Liver (tissue), 9 donors: ENCODE results near the gene PRKN. TPM values are rescaled to one million over a fixed set of nuclear protein-coding genes. Genes with fewer than 3 reads are reported as not detected.

Experiments
- DNase-seq: peaks from one replicate; pipeline ENCODE4 v3.0.0-alpha.2; 2017; ENCODE audit warnings: low spot score
- H3K27ac ChIP-seq, 2 donors: one replicate each; pipeline ENCODE4 v1.7.0; 2013; ENCODE audit warnings: inconsistent platforms in 2 of 2, low read length in 2 of 2, control low read depth in 1 of 2, low read depth in 1 of 2, mild to moderate bottlenecking in 1 of 2
- H3K27me3 ChIP-seq, 4 donors: one replicate each; pipeline versions ENCODE4 v1.6.1 to v1.7.0; 2013; ENCODE audit warnings: low read length in 3 of 4, inconsistent platforms in 1 of 4, mild to moderate bottlenecking in 1 of 4, moderate library complexity in 1 of 4; ENCODE audit not compliant: control insufficient read depth in 4 of 4, insufficient read depth in 4 of 4
- H3K36me3 ChIP-seq, 4 donors: one replicate each; pipeline versions ENCODE4 v1.6.1 to v1.7.0; 2013; ENCODE audit warnings: low read length in 3 of 4, mild to moderate bottlenecking in 3 of 4, low read depth in 1 of 4, moderate library complexity in 1 of 4; ENCODE audit not compliant: control insufficient read depth in 4 of 4, insufficient read depth in 3 of 4
- H3K4me1 ChIP-seq, 4 donors: one replicate each; pipeline versions ENCODE4 v1.6.1 to v1.7.0; 2013; ENCODE audit warnings: low read length in 3 of 4, mild to moderate bottlenecking in 3 of 4, moderate library complexity in 1 of 4; ENCODE audit not compliant: control insufficient read depth in 4 of 4, insufficient read depth in 4 of 4
- H3K4me3 ChIP-seq, 3 donors: one replicate each; pipeline versions ENCODE4 v1.6.1 to v1.7.0; 2013; ENCODE audit warnings: low read length in 3 of 3, control low read depth in 1 of 3, low read depth in 1 of 3, mild to moderate bottlenecking in 1 of 3
- H3K9ac ChIP-seq, 2 donors: one replicate each; pipeline ENCODE4 v1.7.0; 2013; ENCODE audit warnings: low read length in 2 of 2, mild to moderate bottlenecking in 2 of 2, moderate library complexity in 2 of 2, control low read depth in 1 of 2, low read depth in 1 of 2
- H3K9me3 ChIP-seq, 4 donors: one replicate each; pipeline versions ENCODE4 v1.6.1 to v1.7.0; 2013; ENCODE audit warnings: low read length in 3 of 4; ENCODE audit not compliant: control insufficient read depth in 4 of 4
- EGR1 ChIP-seq, 2 donors: IDR thresholded peaks; 2 replicates each; pipeline ENCODE4 v1.6.1; 2016 to 2018; ENCODE audit warnings: antibody characterized with exemption in 2 of 2, low read depth in 2 of 2
- FOXA1 ChIP-seq: IDR thresholded peaks from 2 replicates; pipeline ENCODE4 v1.6.1; 2016; ENCODE audit warnings: antibody characterized with exemption
- FOXA2 ChIP-seq: IDR thresholded peaks from 2 replicates; pipeline ENCODE4 v1.6.1; 2016; ENCODE audit warnings: antibody characterized with exemption
- GABPA ChIP-seq, 2 donors: IDR thresholded peaks in 1 of 2; conservative IDR thresholded peaks in 1 of 2; 2 replicates each; pipeline ENCODE4 v1.6.1; 2016; ENCODE audit warnings: antibody characterized with exemption in 2 of 2, mild to moderate bottlenecking in 1 of 2, moderate library complexity in 1 of 2
- HNF4A ChIP-seq, 2 donors: conservative IDR thresholded peaks; 2 replicates each; pipeline ENCODE4 v1.6.1; 2016; ENCODE audit warnings: antibody characterized with exemption in 2 of 2, mild to moderate bottlenecking in 2 of 2
- HNF4G ChIP-seq: IDR thresholded peaks from 2 replicates; pipeline ENCODE4 v1.6.1; 2016; ENCODE audit warnings: antibody characterized with exemption
- JUND ChIP-seq, 2 donors: IDR thresholded peaks; 2 replicates each; pipeline ENCODE4 v1.6.1; 2016; ENCODE audit warnings: antibody characterized with exemption in 2 of 2
- NR2F2 ChIP-seq: IDR thresholded peaks from 2 replicates; pipeline ENCODE4 v1.6.1; 2016; ENCODE audit warnings: antibody characterized with exemption
- RAD21 ChIP-seq, 2 donors: IDR thresholded peaks; 2 replicates each; pipeline ENCODE4 v1.6.1; 2016; ENCODE audit warnings: antibody characterized with exemption in 2 of 2, mild to moderate bottlenecking in 2 of 2
- RXRA ChIP-seq, 2 donors: IDR thresholded peaks; 2 replicates each; pipeline ENCODE4 v1.6.1; 2017 to 2018; ENCODE audit warnings: antibody characterized with exemption in 2 of 2, mild to moderate bottlenecking in 1 of 2
- SP1 ChIP-seq: IDR thresholded peaks from 2 replicates; pipeline ENCODE4 v1.6.1; 2018; ENCODE audit warnings: antibody characterized with exemption, mild to moderate bottlenecking
- TAF1 ChIP-seq: conservative IDR thresholded peaks from 2 replicates; pipeline ENCODE4 v1.6.1; 2016; ENCODE audit warnings: antibody characterized with exemption, mild to moderate bottlenecking
- YY1 ChIP-seq: IDR thresholded peaks from 2 replicates; pipeline ENCODE4 v1.6.1; 2016; ENCODE audit warnings: antibody characterized with exemption, mild to moderate bottlenecking
- WGBS: extraction: QIAGEN DNeasy Blood & Tissue Kit; methylation state at CpG from one replicate; pipeline ENCODE4 v1.1.7; 2013; 5-methylcytosine and 5-hydroxymethylcytosine counted together
- polyA plus RNA-seq, 2 donors: library from polyadenylated mRNA; stranded (reverse) in 1 of 2; unstranded in 1 of 2; fragments of 200-250 nt in 1 of 2; fragments of >200 nt in 1 of 2; fragmentation: Nextera tagmentation in 1 of 2; extraction: Ambion mirVana in 1 of 2; gene quantifications; one replicate each; pipeline versions ENCODE4 v1.2.1 to v1.2.3, GENCODE V29; 2013 to 2015
- total RNA-seq, 2 donors: library from RNA; depleted of rRNA; stranded (reverse); fragments of >200 nt; gene quantifications; one replicate each; pipeline ENCODE4 v1.2.3, GENCODE V29; 2014
- TF ChIP-seq, protein P1 (sequence below): fragments of 150-350 bp; IDR thresholded peaks from 2 replicates; pipeline ENCODE4 v1.5.1; 2017; ENCODE audit warnings: improper control_type of control experiment, low read depth, low read length; ENCODE audit not compliant: missing input control
- TF ChIP-seq, protein P2 (sequence below): IDR thresholded peaks from 2 replicates; pipeline ENCODE4 v1.6.1; 2016; ENCODE audit warnings: antibody characterized with exemption
- TF ChIP-seq, protein P3 (sequence below): IDR thresholded peaks from 2 replicates; pipeline ENCODE4 v1.6.1; 2016; ENCODE audit warnings: antibody characterized with exemption, mild to moderate bottlenecking
- TF ChIP-seq, protein P4 (sequence below): IDR thresholded peaks from 2 replicates; pipeline ENCODE4 v1.6.1; 2016; ENCODE audit warnings: antibody characterized with exemption
- TF ChIP-seq, protein P5 (sequence below): IDR thresholded peaks from 2 replicates; pipeline ENCODE4 v1.6.1; 2016; ENCODE audit warnings: antibody characterized with exemption
- donor health status: healthy.
- donor health status: healthy.
- donor health status: healthy.
- donor health status: healthy.
- donor health status: healthy.

PRKN gene
- total and polyA plus RNA-seq, 4 donors, result 0.47 to 4.1 (median 3.2) TPM

DNA sequence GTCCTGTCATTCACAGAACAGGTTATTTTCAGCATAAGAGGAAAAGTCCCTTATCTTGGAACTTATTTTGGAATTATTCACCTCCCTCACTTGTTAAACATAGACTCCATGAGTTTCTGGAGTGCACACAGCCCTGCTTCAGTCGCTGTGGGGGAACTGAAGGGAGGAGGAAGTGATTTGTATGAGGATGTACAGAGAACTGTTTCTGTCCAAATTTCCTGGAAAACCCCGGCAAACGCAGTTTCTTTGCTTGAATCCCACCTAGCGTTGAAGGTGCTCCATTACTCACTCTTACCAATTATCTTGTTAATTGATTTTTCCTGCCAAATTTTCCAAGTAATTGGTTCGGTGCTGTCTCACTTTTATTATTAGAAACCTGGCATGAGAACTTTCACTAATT is 1375.7 kb downstream of the PRKN start:
- Histone ChIP-seq H3K27me3 (no peaks in the 10 kb centered on the region), H3K9me3 (no peaks in the 10 kb centered on the region), H3K4me1 (no peaks in the 10 kb centered on the region), H3K9ac (no peak overlapping the region), H3K4me3 (no peak overlapping the region), H3K36me3 (no peaks in the 10 kb centered on the region), H3K27ac (no peak overlapping the region)
- no peak for DNase-seq
- TF ChIP-seq TAF1 (no peak), SP1 (no peak), HNF4G (no peak), EGR1 (IDR thresholded peaks at IDR 0.05; ENCODE audit: low read depth in 2 of 2) (no peak), FOXA2 (no peak), GABPA (IDR thresholded peaks at IDR 0.05 in 1 of 2, conservative IDR thresholded peaks at IDR 0.05 in 1 of 2) (no peak), JUND (IDR thresholded peaks at IDR 0.05) (no peak), RXRA (IDR thresholded peaks at IDR 0.05) (no peak), NR2F2 (no peak), FOXA1 (no peak), HNF4A (conservative IDR thresholded peaks at IDR 0.05) (no peak), YY1 (no peak), RAD21 (IDR thresholded peaks at IDR 0.05) (no peak)
- TF ChIP-seq, protein P1, sequence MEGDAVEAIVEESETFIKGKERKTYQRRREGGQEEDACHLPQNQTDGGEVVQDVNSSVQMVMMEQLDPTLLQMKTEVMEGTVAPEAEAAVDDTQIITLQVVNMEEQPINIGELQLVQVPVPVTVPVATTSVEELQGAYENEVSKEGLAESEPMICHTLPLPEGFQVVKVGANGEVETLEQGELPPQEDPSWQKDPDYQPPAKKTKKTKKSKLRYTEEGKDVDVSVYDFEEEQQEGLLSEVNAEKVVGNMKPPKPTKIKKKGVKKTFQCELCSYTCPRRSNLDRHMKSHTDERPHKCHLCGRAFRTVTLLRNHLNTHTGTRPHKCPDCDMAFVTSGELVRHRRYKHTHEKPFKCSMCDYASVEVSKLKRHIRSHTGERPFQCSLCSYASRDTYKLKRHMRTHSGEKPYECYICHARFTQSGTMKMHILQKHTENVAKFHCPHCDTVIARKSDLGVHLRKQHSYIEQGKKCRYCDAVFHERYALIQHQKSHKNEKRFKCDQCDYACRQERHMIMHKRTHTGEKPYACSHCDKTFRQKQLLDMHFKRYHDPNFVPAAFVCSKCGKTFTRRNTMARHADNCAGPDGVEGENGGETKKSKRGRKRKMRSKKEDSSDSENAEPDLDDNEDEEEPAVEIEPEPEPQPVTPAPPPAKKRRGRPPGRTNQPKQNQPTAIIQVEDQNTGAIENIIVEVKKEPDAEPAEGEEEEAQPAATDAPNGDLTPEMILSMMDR, result no peak
- TF ChIP-seq, protein P2, sequence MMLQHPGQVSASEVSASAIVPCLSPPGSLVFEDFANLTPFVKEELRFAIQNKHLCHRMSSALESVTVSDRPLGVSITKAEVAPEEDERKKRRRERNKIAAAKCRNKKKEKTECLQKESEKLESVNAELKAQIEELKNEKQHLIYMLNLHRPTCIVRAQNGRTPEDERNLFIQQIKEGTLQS, result no peak
- TF ChIP-seq, protein P3, sequence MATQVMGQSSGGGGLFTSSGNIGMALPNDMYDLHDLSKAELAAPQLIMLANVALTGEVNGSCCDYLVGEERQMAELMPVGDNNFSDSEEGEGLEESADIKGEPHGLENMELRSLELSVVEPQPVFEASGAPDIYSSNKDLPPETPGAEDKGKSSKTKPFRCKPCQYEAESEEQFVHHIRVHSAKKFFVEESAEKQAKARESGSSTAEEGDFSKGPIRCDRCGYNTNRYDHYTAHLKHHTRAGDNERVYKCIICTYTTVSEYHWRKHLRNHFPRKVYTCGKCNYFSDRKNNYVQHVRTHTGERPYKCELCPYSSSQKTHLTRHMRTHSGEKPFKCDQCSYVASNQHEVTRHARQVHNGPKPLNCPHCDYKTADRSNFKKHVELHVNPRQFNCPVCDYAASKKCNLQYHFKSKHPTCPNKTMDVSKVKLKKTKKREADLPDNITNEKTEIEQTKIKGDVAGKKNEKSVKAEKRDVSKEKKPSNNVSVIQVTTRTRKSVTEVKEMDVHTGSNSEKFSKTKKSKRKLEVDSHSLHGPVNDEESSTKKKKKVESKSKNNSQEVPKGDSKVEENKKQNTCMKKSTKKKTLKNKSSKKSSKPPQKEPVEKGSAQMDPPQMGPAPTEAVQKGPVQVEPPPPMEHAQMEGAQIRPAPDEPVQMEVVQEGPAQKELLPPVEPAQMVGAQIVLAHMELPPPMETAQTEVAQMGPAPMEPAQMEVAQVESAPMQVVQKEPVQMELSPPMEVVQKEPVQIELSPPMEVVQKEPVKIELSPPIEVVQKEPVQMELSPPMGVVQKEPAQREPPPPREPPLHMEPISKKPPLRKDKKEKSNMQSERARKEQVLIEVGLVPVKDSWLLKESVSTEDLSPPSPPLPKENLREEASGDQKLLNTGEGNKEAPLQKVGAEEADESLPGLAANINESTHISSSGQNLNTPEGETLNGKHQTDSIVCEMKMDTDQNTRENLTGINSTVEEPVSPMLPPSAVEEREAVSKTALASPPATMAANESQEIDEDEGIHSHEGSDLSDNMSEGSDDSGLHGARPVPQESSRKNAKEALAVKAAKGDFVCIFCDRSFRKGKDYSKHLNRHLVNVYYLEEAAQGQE, result no peak
- TF ChIP-seq, protein P4, sequence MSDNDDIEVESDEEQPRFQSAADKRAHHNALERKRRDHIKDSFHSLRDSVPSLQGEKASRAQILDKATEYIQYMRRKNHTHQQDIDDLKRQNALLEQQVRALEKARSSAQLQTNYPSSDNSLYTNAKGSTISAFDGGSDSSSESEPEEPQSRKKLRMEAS, result no peak
- TF ChIP-seq, protein P5, sequence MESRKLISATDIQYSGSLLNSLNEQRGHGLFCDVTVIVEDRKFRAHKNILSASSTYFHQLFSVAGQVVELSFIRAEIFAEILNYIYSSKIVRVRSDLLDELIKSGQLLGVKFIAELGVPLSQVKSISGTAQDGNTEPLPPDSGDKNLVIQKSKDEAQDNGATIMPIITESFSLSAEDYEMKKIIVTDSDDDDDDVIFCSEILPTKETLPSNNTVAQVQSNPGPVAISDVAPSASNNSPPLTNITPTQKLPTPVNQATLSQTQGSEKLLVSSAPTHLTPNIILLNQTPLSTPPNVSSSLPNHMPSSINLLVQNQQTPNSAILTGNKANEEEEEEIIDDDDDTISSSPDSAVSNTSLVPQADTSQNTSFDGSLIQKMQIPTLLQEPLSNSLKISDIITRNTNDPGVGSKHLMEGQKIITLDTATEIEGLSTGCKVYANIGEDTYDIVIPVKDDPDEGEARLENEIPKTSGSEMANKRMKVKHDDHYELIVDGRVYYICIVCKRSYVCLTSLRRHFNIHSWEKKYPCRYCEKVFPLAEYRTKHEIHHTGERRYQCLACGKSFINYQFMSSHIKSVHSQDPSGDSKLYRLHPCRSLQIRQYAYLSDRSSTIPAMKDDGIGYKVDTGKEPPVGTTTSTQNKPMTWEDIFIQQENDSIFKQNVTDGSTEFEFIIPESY, result no peak
- WGBS, result 54% methylated on average over 5 of the region's 5 CpGs
